ENCODE data around the gene MYLIP. TPM values are rescaled to one million over a fixed set of nuclear protein-coding genes. Genes with fewer than 3 reads are reported as not detected.

MYLIP gene
- total and polyA plus RNA-seq, 2 of the 13 experiments (the other 11 are each of a cell fraction or from before 2014, with no cell fraction given): 3.4 to 10.8 TPM

- 3% methylated on average over 1 of the region's 1 CpG for WGBS (ENCODE audit: low lambda C conversion rate)
- in situ Hi-C loops (cut with HindIII; ENCODE audit: extremely low pct_ligation_motif_present, low pct_unique_long_range_greater_than_20kb): no loop called here
- Histone ChIP-seq H3K9me3 (ENCODE audit: low read length) (no peaks in the 10 kb centered on the region), H3K4me1 (ENCODE audit: insufficient read depth, low read length) (no peaks in the 10 kb centered on the region), H3K27me3 (ENCODE audit: control insufficient read depth in 1 of 2, insufficient read depth in 2 of 2, low read length in 2 of 2) (peaks cover 0 to 16% of the 10 kb centered on the region in 2 experiments; a peak in 2 of 5 replicates), H3K36me3 (replicated peaks in 1 of 2; ENCODE audit: control insufficient read depth in 1 of 2, insufficient read depth in 2 of 2, low read length in 2 of 2) (no peaks in the 10 kb centered on the region), H3K4me2 (ENCODE audit: low read depth, low read length) (no peak overlapping the region), H2AFZ (ENCODE audit: low read length) (no peak overlapping the region), H3K79me2 (ENCODE audit: insufficient read depth, low read length) (no peaks in the 10 kb centered on the region), H4K20me1 (ENCODE audit: insufficient read depth, low read length) (no peaks in the 10 kb centered on the region), H3K9ac (ENCODE audit: insufficient read depth, low read depth, low read length) (no peak overlapping the region), H3K27ac (ENCODE audit: extremely low read length, insufficient read depth, low read length) (no peak overlapping the region), H3K4me3 (replicated peaks in 1 of 3; ENCODE audit: insufficient read depth in 1 of 3, low read depth in 2 of 3, low read length in 3 of 3) (no peak overlapping the region)
- no peak for TF ChIP-seq THYN1 (CRISPR knock-in tag; IDR thresholded peaks at IDR 0.05; ENCODE audit: borderline replicate concordance, low read depth)
- TF ChIP-seq TCF12 (IDR thresholded peaks at IDR 0.05): no peak
- TF ChIP-seq TCF12 (CRISPR knock-in tag; IDR thresholded peaks at IDR 0.05): no peak
- TF ChIP-seq PRPF4 (IDR thresholded peaks at IDR 0.05; ENCODE audit: low read depth, low read length, poor library complexity, severe bottlenecking): no peak
- no peak for TF ChIP-seq MED8 (CRISPR knock-in tag; IDR thresholded peaks at IDR 0.05; ENCODE audit: insufficient replicate concordance)
- no peak for TF ChIP-seq ZNF609 (CRISPR knock-in tag; IDR thresholded peaks at IDR 0.05; ENCODE audit: borderline replicate concordance)
- TF ChIP-seq MAZ (IDR thresholded peaks at IDR 0.05; ENCODE audit: borderline replicate concordance, low read depth, low read length): no peak
- TF ChIP-seq MAZ (CRISPR knock-in tag; IDR thresholded peaks at IDR 0.05; ENCODE audit: low read depth): no peak
- no peak for TF ChIP-seq ZBTB2 (CRISPR knock-in tag; IDR thresholded peaks at IDR 0.05; ENCODE audit: low read depth)
- no peak for DNase-seq (ENCODE audit: low spot score)
- ATAC-seq: no peak
- intact Hi-C loops (cut with micrococcal nuclease; ENCODE audit: unreplicated experiment): no loop called here
- no peak for FAIRE-seq
- BruUV-seq (replicated peaks): no TSS peak
- ChIA-PET POLR2A (no interaction called here), CTCF (ENCODE audit: low intra/inter-chr PET ratio, low total read pairs) (no interaction called here)
Observed at GRCh38 chr6:16090920-16091319, 38.0 kb upstream of the MYLIP start.
